GM12878 (cell line): Measurements from ENCODE around the gene CPLANE2. TPM values are rescaled to one million over a fixed set of nuclear protein-coding genes. Genes with fewer than 3 reads are reported as not detected.

Source experiments
- ATAC-seq: fragments of 200-7000 bp; cut with Tn5 transposase; 3 replicates; pipeline ENCODE4 v1.9.1; 2020; ENCODE audit warnings: mild to moderate bottlenecking, moderate library complexity
- BruUV-seq: library from RNA; stranded (reverse); fragments of 400-500 nt; replicated peaks from 2 replicates; lab custom pipeline; 2021; lab: Mats Ljungman, UMichigan
- CTCF ChIA-PET: fragments of 300-600 bp; sonication (Branson Sonifier 250); formaldehyde crosslinking; extraction: SDS; loops from one replicate; lab custom pipeline; 2021; ENCODE audit warnings: inconsistent platforms; lab: Yijun Ruan, JAX
- POLR2A ChIA-PET: fragments of 350-600 bp; formaldehyde crosslinking; extraction: SDS; loops from one replicate; lab custom pipeline; 2021; ENCODE audit warnings: inconsistent platforms; lab: Charles Lee
- RAD21 ChIA-PET: fragments of 300-600 bp; sonication (Branson Sonifier 250); formaldehyde crosslinking; loops from one replicate; lab custom pipeline; 2023; ENCODE audit warnings: antibody characterized with exemption; ENCODE audit not compliant: unreplicated experiment; lab: Charles Lee
- SMC1A ChIA-PET: fragments of 300-600 bp; sonication (Branson Sonifier 250); formaldehyde crosslinking; loops from one replicate; lab custom pipeline; 2023; ENCODE audit not compliant: unreplicated experiment, uncharacterized antibody; lab: Charles Lee
- DNase-seq: peaks from one replicate; pipeline ENCODE4 v3.0.0-alpha.2; 2011; ENCODE audit warnings: low read depth, low spot score
- FAIRE-seq: peaks from 3 replicates; lab custom pipeline; 2011; peaks lifted over from hg19 to GRCh38; lab: Jason Lieb, UNC
- H2AFZ ChIP-seq: 2 replicates; pipeline ENCODE4 v1.6.0; 2011; ENCODE audit warnings: low read depth, low read length, control low read depth; ENCODE audit not compliant: control insufficient read depth
- H3K27ac ChIP-seq: 2 replicates; pipeline ENCODE4 v1.5.1; 2011; ENCODE audit warnings: control low read depth; ENCODE audit not compliant: control insufficient read depth, insufficient read depth
- H3K27me3 ChIP-seq, 2 experiments: replicated peaks in 1 of 2; 2 replicates each; pipeline versions ENCODE4 v1.6.0 to v1.6.1; 2011; ENCODE audit warnings: low read length in 1 of 2; ENCODE audit not compliant: control insufficient read depth in 2 of 2, insufficient read depth in 2 of 2
- H3K36me3 ChIP-seq, 2 experiments: 2 replicates each; pipeline ENCODE4 v1.5.1; 2011; ENCODE audit warnings: low read length in 1 of 2; ENCODE audit not compliant: control insufficient read depth in 2 of 2, insufficient read depth in 2 of 2
- H3K4me1 ChIP-seq: 2 replicates; pipeline ENCODE4 v1.6.1; 2011; ENCODE audit warnings: mild to moderate bottlenecking, low read length, moderate library complexity, mixed read lengths; ENCODE audit not compliant: control insufficient read depth, insufficient read depth
- H3K4me2 ChIP-seq: 2 replicates; pipeline ENCODE4 v1.6.0; 2011; ENCODE audit warnings: control low read depth; ENCODE audit not compliant: control insufficient read depth, insufficient read depth
- H3K4me3 ChIP-seq: fragments of 200-600 bp; sonication (generic); 2 replicates; pipeline ENCODE4 v1.5.1; 2016
- H3K79me2 ChIP-seq: 2 replicates; pipeline ENCODE4 v1.6.0; 2011; ENCODE audit warnings: low read length; ENCODE audit not compliant: control insufficient read depth, insufficient read depth
- H3K9ac ChIP-seq: 2 replicates; pipeline ENCODE4 v1.8.0; 2011; ENCODE audit warnings: low read length, control low read depth, mixed read lengths; ENCODE audit not compliant: control insufficient read depth, insufficient read depth
- H3K9me3 ChIP-seq: replicated peaks from 3 replicates; pipeline ENCODE4 v1.5.1; 2011; ENCODE audit warnings: mild to moderate bottlenecking, low read length; ENCODE audit not compliant: control insufficient read depth, insufficient read depth
- H4K20me1 ChIP-seq: 2 replicates; pipeline ENCODE4 v1.6.0; 2011; ENCODE audit not compliant: control insufficient read depth, insufficient read depth
- ATF3 ChIP-seq: IDR thresholded peaks from 2 replicates; pipeline ENCODE4 v1.6.1; 2011; ENCODE audit warnings: low read depth, mild to moderate bottlenecking, low read length, moderate library complexity, borderline replicate concordance; ENCODE audit errors: extremely low read depth
- CHD1 ChIP-seq: IDR thresholded peaks from 2 replicates; pipeline ENCODE4 v1.6.1; 2012; ENCODE audit warnings: low read depth, low read length, improper control_type of control experiment
- EP300 ChIP-seq, 2 experiments: fragments of 150-350 bp in 1 of 2; IDR thresholded peaks; 2 replicates each; pipeline ENCODE4 v1.6.1; 2011 to 2012; ENCODE audit warnings: low read depth in 2 of 2, low read length in 2 of 2, borderline replicate concordance in 1 of 2, improper control_type of control experiment in 1 of 2, inconsistent platforms in 1 of 2; ENCODE audit not compliant: control insufficient read depth in 1 of 2
- GABPA ChIP-seq: IDR thresholded peaks from 2 replicates; pipeline ENCODE4 v1.6.1; 2014; ENCODE audit warnings: antibody characterized with exemption, low read depth, mild to moderate bottlenecking, inconsistent platforms
- IRF5 ChIP-seq: fragments of 450-650 bp; IDR thresholded peaks from 2 replicates; pipeline ENCODE4 v1.6.1; 2017; ENCODE audit warnings: borderline replicate concordance
- NFXL1 ChIP-seq: fragments of 450-650 bp; IDR thresholded peaks from 2 replicates; pipeline ENCODE4 v1.6.1; 2017; ENCODE audit warnings: antibody characterized with exemption, mild to moderate bottlenecking, borderline replicate concordance
- NFYA ChIP-seq: IDR thresholded peaks from 2 replicates; pipeline ENCODE4 v1.6.1; 2011; ENCODE audit warnings: low read depth, mild to moderate bottlenecking, low read length, improper control_type of control experiment, borderline replicate concordance
- RAD21 ChIP-seq: IDR thresholded peaks from 2 replicates; pipeline ENCODE4 v1.6.1; 2011; ENCODE audit warnings: mild to moderate bottlenecking, low read depth, low read length, moderate library complexity; ENCODE audit not compliant: insufficient read depth
- RAD51 ChIP-seq: fragments of 450-650 bp; IDR thresholded peaks from 2 replicates; pipeline ENCODE4 v1.6.1; 2016; ENCODE audit warnings: moderate library complexity, mild to moderate bottlenecking, inconsistent platforms
- SREBF1 ChIP-seq: IDR thresholded peaks from 2 replicates; pipeline ENCODE4 v1.6.1; 2012; ENCODE audit warnings: mild to moderate bottlenecking, low read length
- WGBS: methylation state at CpG from one replicate; pipeline ENCODE4 v1.1.6; 2016; ENCODE audit warnings: low lambda C conversion rate; ENCODE audit not compliant: insufficient replicate concordance, insufficient coverage; ENCODE audit errors: missing lambda C conversion rate; 5-methylcytosine and 5-hydroxymethylcytosine counted together
- in situ Hi-C: fragments of 300-500 bp; cut with MboI; formaldehyde crosslinking; loops from 9 replicates; pipeline ENCODE4 v1.14.3; 2018; ENCODE audit warnings: mixed read lengths
- intact Hi-C: fragments of 100-400 bp; cut with micrococcal nuclease; formaldehyde crosslinking; loops from one replicate; pipeline ENCODE4 v1.14.2; 2022; ENCODE audit not compliant: unreplicated experiment
- polyA plus RNA-seq, 11 experiments: library from polyadenylated mRNA; depleted of rRNA in 4 of 11; unstranded in 6 of 11; stranded (reverse) in 5 of 11; fragments of >200 nt; fragmentation: Nextera tagmentation in 4 of 11; fragmentation: Illumina TruSeq in 1 of 11; extraction: Ambion mirVana in 4 of 11; extraction: Trizol in 1 of 11; gene quantifications; 1 replicate in 1 of 11; 2 replicates in 10 of 11; pipeline versions ENCODE4 v1.2.1 to v1.2.3, GENCODE V29; 2011 to 2016; ENCODE audit warnings: inconsistent platforms in 2 of 11, missing spikeins in 2 of 11, low read depth in 1 of 11
- total RNA-seq, 4 experiments: library from RNA; depleted of rRNA in 3 of 4; stranded (reverse); fragments of >200 nt in 3 of 4; fragmentation: Illumina TruSeq in 1 of 4; extraction: Trizol in 1 of 4; gene quantifications; 2 replicates each; pipeline versions ENCODE4 v1.2.1 to v1.2.3, GENCODE V29; 2013 to 2021

The CPLANE2 gene
- total and polyA plus RNA-seq, 10 of the 15 experiments (the other 5 are each of a cell fraction or from before 2014, with no cell fraction given), result 0.09 to 4.5 (median 2.3) TPM; not detected in 1

DNA sequence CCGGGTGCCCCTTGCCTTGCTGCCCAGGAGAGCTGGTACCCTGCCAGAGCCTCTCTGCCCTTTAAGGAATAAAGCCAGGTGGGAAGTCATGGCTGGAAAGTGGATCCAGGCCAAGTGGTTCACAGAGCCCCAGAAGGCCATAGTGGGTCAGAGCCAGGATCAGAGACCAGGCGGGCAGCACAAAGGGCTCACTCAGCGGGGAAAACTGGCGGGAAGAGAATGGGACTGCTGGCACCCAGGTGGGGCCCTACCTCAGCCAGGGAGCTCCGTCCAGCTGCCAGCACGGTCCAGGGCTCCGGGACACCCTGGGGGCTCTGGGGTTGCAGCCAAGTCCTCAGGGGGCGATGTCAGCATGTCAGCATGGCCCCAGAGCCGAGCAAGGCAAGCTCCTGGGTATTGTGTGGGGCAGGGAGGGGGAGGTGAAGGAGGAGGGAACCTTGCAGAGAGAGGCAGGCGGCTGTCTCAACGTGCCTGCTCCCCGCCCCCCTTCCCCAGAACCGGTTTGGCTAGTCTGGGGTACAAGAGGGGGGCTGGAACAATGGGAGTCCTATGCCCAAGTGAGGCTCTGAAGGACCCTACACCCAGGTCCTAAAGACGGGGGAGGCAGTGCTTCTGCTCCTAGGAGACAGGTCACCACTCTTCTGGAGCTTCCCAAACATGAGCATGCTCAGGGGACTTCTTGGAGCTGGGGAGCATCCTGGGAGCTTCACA, 24.6 kb downstream of the CPLANE2 start, which contains the start of gene ARHGEF19:
ARHGEF19 (minus strand) TSS at position 402 of the 711 bp plus-strand sequence. CDS start 3,598 bp downstream, outside the sequence.
- intact Hi-C loops, result no loop called here
- POLR2A ChIA-PET, result no interaction called here

More for the DNA sequence above, 24.6 kb downstream of the CPLANE2 start, which contains the start of gene ARHGEF19:
- in situ Hi-C loops, result no loop called here
- no peak within 1 kb of the TSS for H3K4me3 ChIP-seq
- no peak for DNase-seq
- no TSS peak for BruUV-seq
- H3K9me3 ChIP-seq, result no peaks in the 10 kb centered on the region
- ChIA-PET CTCF (interaction anchor here (0.9 to 1.1 kb wide), 2 partner anchors 8 to 32 kb away, joined by 3 to 4 read pairs; no protein-coding TSS in a partner anchor), RAD21 (no interaction called here), SMC1A (interaction anchor here (1.1 kb wide), 1 partner anchor 32 kb away, joined by 3 read pairs; no protein-coding TSS in a partner anchor)
- H3K79me2 ChIP-seq, result no peaks in the 10 kb centered on the region
- no peak within 1 kb of the TSS for H2AFZ ChIP-seq
- no peak within 1 kb of the TSS for H3K9ac ChIP-seq
- FAIRE-seq, result no peak
- WGBS, result 19% methylated on average over 13 of the region's 14 CpGs
- no peaks in the 10 kb centered on the region; a peak in 1 of 4 replicates for H3K27me3 ChIP-seq
- TF ChIP-seq SREBF1, result no peak
- no peak for TF ChIP-seq IRF5
- TF ChIP-seq GABPA, result no peak
- TF ChIP-seq ATF3, result no peak
- no peak for TF ChIP-seq NFXL1
- TF ChIP-seq RAD51, result no peak
- TF ChIP-seq EP300 (IDR thresholded peaks at IDR 0.05; ENCODE audit: borderline replicate concordance in 1 of 2, control insufficient read depth in 1 of 2, low read depth in 2 of 2, low read length in 2 of 2), result no peak
- TF ChIP-seq CHD1, result no peak
- no peak for TF ChIP-seq NFYA
- TF ChIP-seq RAD21, result no peak
- ATAC-seq, result no peak
- H3K36me3 ChIP-seq, result no peaks in the 10 kb centered on the region
- no peak within 1 kb of the TSS for H3K4me2 ChIP-seq
- H4K20me1 ChIP-seq, result no peaks in the 10 kb centered on the region
- H3K27ac ChIP-seq, result no peak within 1 kb of the TSS
- peaks cover 5% of the 10 kb centered on the region; the same call in 1 of the 2 replicates for H3K4me1 ChIP-seq
